Cardiac fibroblast (primary cell): ENCODE data around the gene GALR3.

Experiments
- DNase-seq, 2 donors: peaks; one replicate each; pipeline versions ENCODE4 v3.0.0 to v3.0.0-alpha.2; 2010; ENCODE audit warnings: low read depth in 2 of 2
- H3K4me3 ChIP-seq, 2 donors: replicated peaks in 1 of 2; 1 replicate in 1 of 2; 2 replicates in 1 of 2; pipeline ENCODE4 v1.5.1; 2011; ENCODE audit warnings: low read depth in 2 of 2, low read length in 2 of 2, mild to moderate bottlenecking in 2 of 2, moderate library complexity in 1 of 2
- CTCF ChIP-seq: IDR thresholded peaks from one replicate; pipeline ENCODE4 v1.5.1; 2011; ENCODE audit warnings: low read depth, mild to moderate bottlenecking, low read length, inconsistent platforms

The GALR3 gene, protein sequence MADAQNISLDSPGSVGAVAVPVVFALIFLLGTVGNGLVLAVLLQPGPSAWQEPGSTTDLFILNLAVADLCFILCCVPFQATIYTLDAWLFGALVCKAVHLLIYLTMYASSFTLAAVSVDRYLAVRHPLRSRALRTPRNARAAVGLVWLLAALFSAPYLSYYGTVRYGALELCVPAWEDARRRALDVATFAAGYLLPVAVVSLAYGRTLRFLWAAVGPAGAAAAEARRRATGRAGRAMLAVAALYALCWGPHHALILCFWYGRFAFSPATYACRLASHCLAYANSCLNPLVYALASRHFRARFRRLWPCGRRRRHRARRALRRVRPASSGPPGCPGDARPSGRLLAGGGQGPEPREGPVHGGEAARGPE

GRCh38 chr22:37823134-37823985 lies at the start of gene GALR3:
TSS of gene GALR3 (plus strand) at chr22:37823382. CDS start at chr22:37823407, 25 bp downstream.
- no peak within 1 kb of the TSS for H3K4me3 ChIP-seq
- no peak for DNase-seq
- TF ChIP-seq CTCF = no peak

GRCh38 chr22:37774728-37775127 lies 48.5 kb upstream of the GALR3 start:
- H3K4me3 ChIP-seq = no peak overlapping the region
- DNase-seq = no peak
- TF ChIP-seq CTCF = no peak

DNA sequence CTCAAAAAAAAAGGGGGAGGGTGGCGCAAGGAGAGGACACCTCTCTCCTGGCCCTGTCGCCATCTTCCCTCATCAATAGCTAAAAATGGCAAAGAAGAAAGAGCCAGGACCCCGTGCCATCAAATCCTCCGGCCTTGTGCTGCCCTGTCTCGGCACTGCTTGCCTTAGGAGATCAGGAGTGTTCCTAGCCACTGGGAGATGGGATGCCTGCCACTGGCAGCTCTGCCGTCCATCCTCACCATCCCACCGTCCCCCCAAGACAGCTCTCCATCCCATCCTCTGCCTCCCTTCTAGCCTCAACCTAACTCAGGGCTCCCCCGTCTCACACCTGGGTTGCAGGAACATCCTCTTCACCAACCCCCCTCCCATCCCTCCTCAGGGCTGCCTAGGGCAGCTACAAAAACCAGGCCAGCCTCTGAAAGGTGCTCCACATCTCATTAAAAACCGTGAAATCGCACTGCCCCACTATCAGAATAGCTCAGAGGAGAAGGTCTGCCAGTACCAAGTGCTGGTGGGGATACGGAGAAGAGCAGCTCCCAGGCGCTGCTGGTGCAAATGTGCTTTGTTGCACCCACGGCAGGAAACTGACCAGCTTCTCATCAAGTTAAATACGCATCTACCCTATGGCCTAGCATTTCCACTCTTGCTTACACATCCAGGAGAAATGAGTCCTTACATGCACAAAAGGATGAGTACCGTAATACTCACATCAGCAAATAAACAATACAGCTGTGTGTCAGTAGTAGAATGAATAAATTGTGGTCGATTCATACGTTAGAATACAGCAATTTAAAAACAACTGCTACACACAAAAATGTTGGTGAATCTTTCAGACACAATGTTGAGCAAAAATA lies 47.2 kb upstream of the GALR3 start:
- peak in 1 of 2 donors; percentile 86 for DNase-seq
- no peak overlapping the region for H3K4me3 ChIP-seq
- TF ChIP-seq CTCF = no peak

DNA sequence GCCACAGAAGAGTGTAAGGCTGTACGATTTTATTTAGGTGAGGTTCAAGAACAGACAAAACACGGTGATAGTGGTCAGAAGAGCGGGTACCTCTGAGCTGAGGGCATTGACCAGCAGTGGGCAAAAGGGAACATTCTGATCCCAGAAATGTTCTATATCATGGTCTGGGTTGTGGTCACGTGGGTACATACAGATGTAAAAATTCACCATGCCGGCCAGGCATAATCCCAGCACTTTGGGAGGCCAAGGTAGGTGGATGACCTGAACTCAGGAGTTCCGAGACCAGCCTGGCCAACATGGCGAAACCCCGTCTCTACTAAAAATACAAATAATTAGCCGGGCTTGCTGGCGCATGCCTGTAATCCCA lies 46.6 kb upstream of the GALR3 start:
- no peak for TF ChIP-seq CTCF
- no peak overlapping the region for H3K4me3 ChIP-seq
- no peak for DNase-seq

- no peak for TF ChIP-seq CTCF
- H3K4me3 ChIP-seq = no peak overlapping the region
- DNase-seq = peak; percentile 53 to 91
Observed at GRCh38 chr22:37777122-37777687, 46.0 kb upstream of the GALR3 start.

DNA sequence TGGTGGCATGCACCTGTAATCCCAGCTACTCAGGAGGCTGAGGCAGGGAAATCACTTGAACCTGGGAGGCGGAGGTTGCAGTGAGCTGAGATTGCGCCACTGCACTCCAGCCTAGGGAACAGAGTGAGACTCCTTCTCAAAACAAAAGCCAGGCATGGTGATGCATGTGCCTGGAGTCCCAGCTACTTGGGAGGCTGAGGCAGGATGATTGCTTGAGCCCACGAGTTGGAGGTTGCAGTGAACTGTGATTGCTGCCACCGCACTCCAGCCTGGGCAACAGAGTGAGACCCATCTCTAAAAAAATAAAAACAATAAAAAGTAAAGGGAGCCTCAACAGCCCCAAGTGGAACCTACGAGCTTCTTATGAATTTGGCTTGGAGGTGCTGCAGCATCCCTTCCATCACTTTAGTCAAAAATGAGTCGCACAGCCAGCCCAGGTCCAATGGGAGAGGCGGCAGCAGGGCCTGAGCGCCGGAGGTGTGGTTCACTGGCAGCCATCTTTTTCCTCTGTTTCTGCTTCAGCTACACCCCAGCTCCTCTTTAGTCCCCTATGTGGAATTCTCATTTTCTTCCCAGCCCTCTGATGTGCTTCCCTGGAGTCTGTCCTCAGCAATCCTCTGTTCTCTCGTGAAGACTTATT lies 44.7 kb upstream of the GALR3 start:
- H3K4me3 ChIP-seq = no peak overlapping the region
- peak in 1 of 2 donors; percentile 31 for DNase-seq
- no peak for TF ChIP-seq CTCF
